ENCODE results near the gene KDM3B.
"Not testable (repeated sequence)": the region's sequence is repeated elsewhere in the genome, so short reads cannot be mapped to it uniquely, and the experiment has no call there.

The KDM3B gene

DNA sequence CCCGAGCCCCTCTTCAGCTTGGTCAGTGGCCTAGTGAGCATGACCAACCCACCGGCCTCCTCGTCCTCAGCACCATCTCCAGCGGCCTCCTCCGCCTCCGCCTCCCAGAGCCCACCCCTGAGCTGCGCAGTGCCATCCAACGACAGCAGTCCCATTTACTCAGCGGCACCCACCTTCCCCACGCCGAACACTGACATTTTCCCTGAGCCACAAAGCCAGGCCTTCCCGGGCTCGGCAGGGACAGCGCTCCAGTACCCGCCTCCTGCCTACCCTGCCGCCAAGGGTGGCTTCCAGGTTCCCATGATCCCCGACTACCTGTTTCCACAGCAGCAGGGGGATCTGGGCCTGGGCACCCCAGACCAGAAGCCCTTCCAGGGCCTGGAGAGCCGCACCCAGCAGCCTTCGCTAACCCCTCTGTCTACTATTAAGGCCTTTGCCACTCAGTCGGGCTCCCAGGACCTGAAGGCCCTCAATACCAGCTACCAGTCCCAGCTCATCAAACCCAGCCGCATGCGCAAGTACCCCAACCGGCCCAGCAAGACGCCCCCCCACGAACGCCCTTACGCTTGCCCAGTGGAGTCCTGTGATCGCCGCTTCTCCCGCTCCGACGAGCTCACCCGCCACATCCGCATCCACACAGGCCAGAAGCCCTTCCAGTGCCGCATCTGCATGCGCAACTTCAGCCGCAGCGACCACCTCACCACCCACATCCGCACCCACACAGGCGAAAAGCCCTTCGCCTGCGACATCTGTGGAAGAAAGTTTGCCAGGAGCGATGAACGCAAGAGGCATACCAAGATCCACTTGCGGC lies 114.6 kb downstream of the KDM3B start:
- DNase-seq (ENCODE audit: low spot score), result peak; percentile 58

- DNase-seq (ENCODE audit: low spot score), result peak; percentile 56
Observed at GRCh38 chr5:138467711-138468132, 115.2 kb downstream of the KDM3B start.

- peak; percentile 47 for DNase-seq (ENCODE audit: low spot score)
Observed at GRCh38 chr5:138468133-138468965, 115.9 kb downstream of the KDM3B start.

- peak; percentile 61 for DNase-seq (ENCODE audit: low spot score)
Observed at GRCh38 chr5:138468966-138469539, 116.6 kb downstream of the KDM3B start.

GRCh38 chr5:138469540-138470321 lies 117.2 kb downstream of the KDM3B start:
- no peak for DNase-seq (ENCODE audit: low spot score)

- peak; percentile 16 for DNase-seq (ENCODE audit: low spot score)
Observed at GRCh38 chr5:138470322-138471051, 118.0 kb downstream of the KDM3B start.

GRCh38 chr5:138471052-138471361 lies 118.5 kb downstream of the KDM3B start:
- no peak for DNase-seq (ENCODE audit: low spot score)

DNA sequence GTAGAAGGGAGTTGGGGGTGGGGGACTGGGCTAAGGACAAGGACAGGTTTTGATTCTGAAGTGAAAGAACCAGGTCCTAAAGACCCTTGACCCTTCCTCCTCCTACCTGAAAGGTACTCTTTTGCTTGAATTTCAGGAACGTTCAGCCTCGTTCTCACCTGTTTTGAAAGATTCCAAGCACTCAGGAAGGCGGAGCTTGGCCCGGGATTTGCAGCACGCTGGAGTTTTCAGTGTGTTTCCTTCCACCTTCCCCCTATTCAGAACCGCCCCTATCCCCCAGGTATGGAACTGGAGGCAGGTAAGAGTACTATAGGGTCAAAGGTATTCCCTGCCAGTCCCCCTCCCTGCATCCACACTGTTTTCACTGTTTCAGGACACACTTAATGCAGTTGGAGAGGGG lies 119.9 kb downstream of the KDM3B start:
- DNase-seq (ENCODE audit: low spot score), result no peak

GRCh38 chr5:138473151-138473550 lies 120.7 kb downstream of the KDM3B start:
- DNase-seq (ENCODE audit: low spot score), result not testable (repeated sequence)

- DNase-seq (ENCODE audit: low spot score), result no peak
Observed at GRCh38 chr5:138476918-138477317, 124.4 kb downstream of the KDM3B start.

DNA sequence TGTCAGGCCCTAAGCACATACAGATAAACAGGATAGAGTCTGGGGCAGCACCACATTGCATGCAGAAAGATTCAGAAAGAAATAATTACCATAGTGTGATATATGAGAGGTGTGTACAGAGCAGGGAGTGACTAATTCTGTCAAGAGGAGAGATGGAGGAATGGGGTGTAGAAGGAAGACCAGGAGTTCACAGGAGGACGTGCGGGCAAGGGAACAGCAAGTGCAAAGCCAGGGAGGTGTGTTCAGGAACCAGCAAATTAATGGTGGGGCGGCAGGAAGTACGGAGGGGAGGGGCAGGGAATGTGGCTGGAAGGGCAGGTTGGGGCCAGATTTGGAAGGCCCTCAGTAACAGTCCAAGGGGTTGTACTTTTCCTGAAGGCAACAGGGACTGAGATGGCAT lies 130.2 kb downstream of the KDM3B start:
- DNase-seq (ENCODE audit: low spot score), result no peak
